ENCODE measurements around the gene USP10. TPM values are rescaled to one million over a fixed set of nuclear protein-coding genes. Genes with fewer than 3 reads are reported as not detected.

Gene USP10
- polyA plus RNA-seq, 2 donors: 17.1 to 25.9 TPM

- H3K4me3 ChIP-seq (ENCODE audit: low read depth in 1 of 2, low read length in 2 of 2): no peak overlapping the region
- H3K27ac ChIP-seq (ENCODE audit: low read depth in 2 of 2, low read length in 1 of 2): no peak overlapping the region
- peaks cover 0 to 5% of the 10 kb centered on the region in 2 donors for H3K36me3 ChIP-seq (ENCODE audit: control insufficient read depth in 2 of 2, insufficient read depth in 2 of 2, low read length in 1 of 2)
- no peaks in the 10 kb centered on the region for H3K27me3 ChIP-seq (ENCODE audit: control insufficient read depth in 1 of 2, insufficient read depth in 2 of 2, low read length in 2 of 2)
- no peaks in the 10 kb centered on the region for H3K9me3 ChIP-seq (ENCODE audit: control insufficient read depth in 2 of 2, insufficient read depth in 1 of 2, low read depth in 1 of 2, low read length in 1 of 2)
- peaks cover 0 to 6% of the 10 kb centered on the region in 2 donors for H3K4me1 ChIP-seq (ENCODE audit: control insufficient read depth in 2 of 2, insufficient read depth in 2 of 2, low read length in 1 of 2)
- WGBS, 2 donors: 76% methylated on average over 11 of the region's 11 CpGs
Observed at GRCh38 chr16:84710686-84711085, 10.9 kb downstream of the USP10 start.

GRCh38 chr16:84712138-84712671, 12.4 kb downstream of the USP10 start:
- no peaks in the 10 kb centered on the region for H3K27me3 ChIP-seq (ENCODE audit: control insufficient read depth in 1 of 2, insufficient read depth in 2 of 2, low read length in 2 of 2)
- H3K4me1 ChIP-seq (ENCODE audit: control insufficient read depth in 2 of 2, insufficient read depth in 2 of 2, low read length in 1 of 2): peaks cover 0 to 6% of the 10 kb centered on the region in 2 donors
- H3K36me3 ChIP-seq (ENCODE audit: control insufficient read depth in 2 of 2, insufficient read depth in 2 of 2, low read length in 1 of 2): peaks cover 0 to 9% of the 10 kb centered on the region in 2 donors
- no peak overlapping the region for H3K27ac ChIP-seq (ENCODE audit: low read depth in 2 of 2, low read length in 1 of 2)
- H3K4me3 ChIP-seq (ENCODE audit: low read depth in 1 of 2, low read length in 2 of 2): no peak overlapping the region
- WGBS, 2 donors: 84 to 90% methylated on average over 8 of the region's 8 CpGs
- no peaks in the 10 kb centered on the region for H3K9me3 ChIP-seq (ENCODE audit: control insufficient read depth in 2 of 2, insufficient read depth in 1 of 2, low read depth in 1 of 2, low read length in 1 of 2)

- peaks cover 0 to 6% of the 10 kb centered on the region in 2 donors for H3K4me1 ChIP-seq (ENCODE audit: control insufficient read depth in 2 of 2, insufficient read depth in 2 of 2, low read length in 1 of 2)
- H3K4me3 ChIP-seq (ENCODE audit: low read depth in 1 of 2, low read length in 2 of 2): no peak overlapping the region
- no peaks in the 10 kb centered on the region for H3K9me3 ChIP-seq (ENCODE audit: control insufficient read depth in 2 of 2, insufficient read depth in 1 of 2, low read depth in 1 of 2, low read length in 1 of 2)
- peaks cover 0 to 9% of the 10 kb centered on the region in 2 donors for H3K36me3 ChIP-seq (ENCODE audit: control insufficient read depth in 2 of 2, insufficient read depth in 2 of 2, low read length in 1 of 2)
- 92 to 93% methylated on average over 13 of the region's 13 CpGs for WGBS, 2 donors
- H3K27ac ChIP-seq (ENCODE audit: low read depth in 2 of 2, low read length in 1 of 2): no peak overlapping the region
- H3K27me3 ChIP-seq (ENCODE audit: control insufficient read depth in 1 of 2, insufficient read depth in 2 of 2, low read length in 2 of 2): no peaks in the 10 kb centered on the region
Observed at GRCh38 chr16:84712801-84713775, 13.3 kb downstream of the USP10 start.

GRCh38 chr16:84714028-84714427, 14.2 kb downstream of the USP10 start:
- Histone ChIP-seq H3K27me3 (ENCODE audit: control insufficient read depth in 1 of 2, insufficient read depth in 2 of 2, low read length in 2 of 2) (no peaks in the 10 kb centered on the region), H3K27ac (ENCODE audit: low read depth in 2 of 2, low read length in 1 of 2) (no peak overlapping the region), H3K4me3 (ENCODE audit: low read depth in 1 of 2, low read length in 2 of 2) (no peak overlapping the region), H3K9me3 (ENCODE audit: control insufficient read depth in 2 of 2, insufficient read depth in 1 of 2, low read depth in 1 of 2, low read length in 1 of 2) (no peaks in the 10 kb centered on the region), H3K36me3 (ENCODE audit: control insufficient read depth in 2 of 2, insufficient read depth in 2 of 2, low read length in 1 of 2) (peaks cover 0 to 7% of the 10 kb centered on the region in 2 donors), H3K4me1 (ENCODE audit: control insufficient read depth in 2 of 2, insufficient read depth in 2 of 2, low read length in 1 of 2) (peaks cover 0 to 4% of the 10 kb centered on the region in 2 donors)
- 87 to 92% methylated on average over 6 of the region's 6 CpGs for WGBS, 2 donors

- H3K27me3 ChIP-seq (ENCODE audit: control insufficient read depth in 1 of 2, insufficient read depth in 2 of 2, low read length in 2 of 2): no peaks in the 10 kb centered on the region
- no peaks in the 10 kb centered on the region for H3K9me3 ChIP-seq (ENCODE audit: control insufficient read depth in 2 of 2, insufficient read depth in 1 of 2, low read depth in 1 of 2, low read length in 1 of 2)
- H3K4me3 ChIP-seq (ENCODE audit: low read depth in 1 of 2, low read length in 2 of 2): no peak overlapping the region
- peaks cover 0 to 2% of the 10 kb centered on the region in 2 donors for H3K4me1 ChIP-seq (ENCODE audit: control insufficient read depth in 2 of 2, insufficient read depth in 2 of 2, low read length in 1 of 2)
- H3K27ac ChIP-seq (ENCODE audit: low read depth in 2 of 2, low read length in 1 of 2): no peak overlapping the region
- H3K36me3 ChIP-seq (ENCODE audit: control insufficient read depth in 2 of 2, insufficient read depth in 2 of 2, low read length in 1 of 2): peaks cover 0 to 5% of the 10 kb centered on the region in 2 donors
- WGBS, 2 donors: 65 to 66% methylated on average over 3 of the region's 3 CpGs
Observed at GRCh38 chr16:84715424-84715823, 15.6 kb downstream of the USP10 start.

GRCh38 chr16:84715854-84716253, 16.1 kb downstream of the USP10 start:
- 93% methylated on average over 7 of the region's 7 CpGs for WGBS, 2 donors
- Histone ChIP-seq H3K4me1 (ENCODE audit: control insufficient read depth in 2 of 2, insufficient read depth in 2 of 2, low read length in 1 of 2) (peaks cover 0 to 2% of the 10 kb centered on the region in 2 donors), H3K36me3 (ENCODE audit: control insufficient read depth in 2 of 2, insufficient read depth in 2 of 2, low read length in 1 of 2) (peaks cover 0 to 5% of the 10 kb centered on the region in 2 donors), H3K27ac (ENCODE audit: low read depth in 2 of 2, low read length in 1 of 2) (no peak overlapping the region), H3K27me3 (ENCODE audit: control insufficient read depth in 1 of 2, insufficient read depth in 2 of 2, low read length in 2 of 2) (no peaks in the 10 kb centered on the region), H3K9me3 (ENCODE audit: control insufficient read depth in 2 of 2, insufficient read depth in 1 of 2, low read depth in 1 of 2, low read length in 1 of 2) (no peaks in the 10 kb centered on the region), H3K4me3 (ENCODE audit: low read depth in 1 of 2, low read length in 2 of 2) (no peak overlapping the region)

GRCh38 chr16:84716740-84717139, 16.9 kb downstream of the USP10 start:
- Histone ChIP-seq H3K9me3 (ENCODE audit: control insufficient read depth in 2 of 2, insufficient read depth in 1 of 2, low read depth in 1 of 2, low read length in 1 of 2) (no peaks in the 10 kb centered on the region), H3K4me3 (ENCODE audit: low read depth in 1 of 2, low read length in 2 of 2) (no peak overlapping the region), H3K27ac (ENCODE audit: low read depth in 2 of 2, low read length in 1 of 2) (no peak overlapping the region), H3K36me3 (ENCODE audit: control insufficient read depth in 2 of 2, insufficient read depth in 2 of 2, low read length in 1 of 2) (peaks cover 0 to 5% of the 10 kb centered on the region in 2 donors), H3K27me3 (ENCODE audit: control insufficient read depth in 1 of 2, insufficient read depth in 2 of 2, low read length in 2 of 2) (no peaks in the 10 kb centered on the region), H3K4me1 (ENCODE audit: control insufficient read depth in 2 of 2, insufficient read depth in 2 of 2, low read length in 1 of 2) (peaks cover 0 to 2% of the 10 kb centered on the region in 2 donors)
- WGBS, 2 donors: 86 to 90% methylated on average over 7 of the region's 7 CpGs

- Histone ChIP-seq H3K4me1 (ENCODE audit: control insufficient read depth in 2 of 2, insufficient read depth in 2 of 2, low read length in 1 of 2) (peaks cover 0 to 2% of the 10 kb centered on the region in 2 donors), H3K9me3 (ENCODE audit: control insufficient read depth in 2 of 2, insufficient read depth in 1 of 2, low read depth in 1 of 2, low read length in 1 of 2) (no peaks in the 10 kb centered on the region), H3K36me3 (ENCODE audit: control insufficient read depth in 2 of 2, insufficient read depth in 2 of 2, low read length in 1 of 2) (peaks cover 0 to 5% of the 10 kb centered on the region in 2 donors), H3K27ac (ENCODE audit: low read depth in 2 of 2, low read length in 1 of 2) (no peak overlapping the region), H3K27me3 (ENCODE audit: control insufficient read depth in 1 of 2, insufficient read depth in 2 of 2, low read length in 2 of 2) (no peaks in the 10 kb centered on the region), H3K4me3 (ENCODE audit: low read depth in 1 of 2, low read length in 2 of 2) (no peak overlapping the region)
- 92 to 95% methylated on average over 2 of the region's 2 CpGs for WGBS, 2 donors
Observed at GRCh38 chr16:84717484-84717883, 17.7 kb downstream of the USP10 start.

GRCh38 chr16:84720177-84720579, 20.4 kb downstream of the USP10 start:
- WGBS, 2 donors: 68 to 74% methylated on average over 8 of the region's 8 CpGs
- Histone ChIP-seq H3K27ac (ENCODE audit: low read depth in 2 of 2, low read length in 1 of 2) (no peak overlapping the region), H3K27me3 (ENCODE audit: control insufficient read depth in 1 of 2, insufficient read depth in 2 of 2, low read length in 2 of 2) (no peaks in the 10 kb centered on the region), H3K9me3 (ENCODE audit: control insufficient read depth in 2 of 2, insufficient read depth in 1 of 2, low read depth in 1 of 2, low read length in 1 of 2) (no peaks in the 10 kb centered on the region), H3K36me3 (ENCODE audit: control insufficient read depth in 2 of 2, insufficient read depth in 2 of 2, low read length in 1 of 2) (peaks cover 0 to 5% of the 10 kb centered on the region in 2 donors), H3K4me3 (ENCODE audit: low read depth in 1 of 2, low read length in 2 of 2) (no peak overlapping the region), H3K4me1 (ENCODE audit: control insufficient read depth in 2 of 2, insufficient read depth in 2 of 2, low read length in 1 of 2) (no peaks in the 10 kb centered on the region)

All from esophagus (tissue), 2 donors.